Neural progenitor cell (in vitro differentiated cells): ENCODE data around the gene CCDC3. TPM values are rescaled to one million over a fixed set of nuclear protein-coding genes. Genes with fewer than 3 reads are reported as not detected.

Source experiments
- DNase-seq: peaks from one replicate; pipeline ENCODE4 v3.0.0-alpha.2; 2016; ENCODE audit warnings: low spot score
- H2AFZ ChIP-seq: fragments of 200-600 bp; sonication (generic); replicated peaks from 2 replicates; pipeline ENCODE4 v1.6.1; 2016; ENCODE audit warnings: antibody characterized with exemption
- H3F3A ChIP-seq: fragments of 200-600 bp; sonication (generic); 2 replicates; pipeline ENCODE4 v1.6.1; 2016; ENCODE audit warnings: antibody characterized with exemption, low read depth
- H3K27ac ChIP-seq: fragments of 200-600 bp; sonication (generic); 2 replicates; pipeline ENCODE4 v1.5.1; 2016; ENCODE audit warnings: mild to moderate bottlenecking
- H3K27me3 ChIP-seq: fragments of 200-600 bp; sonication (generic); 2 replicates; pipeline ENCODE4 v1.6.1; 2016; ENCODE audit warnings: mild to moderate bottlenecking, moderate library complexity
- H3K36me3 ChIP-seq: fragments of 200-600 bp; sonication (generic); 2 replicates; pipeline ENCODE4 v1.5.1; 2016
- H3K4me1 ChIP-seq: fragments of 200-600 bp; sonication (generic); 2 replicates; pipeline ENCODE4 v1.6.1; 2016; ENCODE audit warnings: mixed run types
- H3K4me2 ChIP-seq: fragments of 200-600 bp; sonication (generic); 2 replicates; pipeline ENCODE4 v1.6.1; 2016
- H3K4me3 ChIP-seq: fragments of 200-600 bp; sonication (generic); 2 replicates; pipeline ENCODE4 v1.5.1; 2016
- H3K79me2 ChIP-seq: fragments of 200-600 bp; sonication (generic); 2 replicates; pipeline ENCODE4 v1.6.1; 2016; ENCODE audit warnings: low read depth
- H3K9ac ChIP-seq: fragments of 200-600 bp; sonication (generic); 2 replicates; pipeline ENCODE4 v1.6.1; 2016
- H3K9me3 ChIP-seq: fragments of 200-600 bp; sonication (generic); 2 replicates; pipeline ENCODE4 v1.5.1; 2016; ENCODE audit warnings: low read depth
- H4K20me1 ChIP-seq: fragments of 200-600 bp; sonication (generic); 2 replicates; pipeline ENCODE4 v1.6.1; 2016; ENCODE audit warnings: low read depth
- H3K27ac Mint-ChIP-seq: 3 replicates; pipeline ENCODE4 v1.8.0; 2021; ENCODE audit warnings: mixed read lengths
- H3K27me3 Mint-ChIP-seq: 2 replicates; pipeline ENCODE4 v1.8.0; 2022; ENCODE audit warnings: low read depth, mild to moderate bottlenecking, inconsistent platforms, moderate library complexity, mixed read lengths; ENCODE audit not compliant: insufficient read depth
- H3K36me3 Mint-ChIP-seq: 3 replicates; pipeline ENCODE4 v1.8.0; 2021; ENCODE audit warnings: mixed read lengths
- H3K4me1 Mint-ChIP-seq: 3 replicates; pipeline ENCODE4 v1.8.0; 2021; ENCODE audit warnings: mixed read lengths
- H3K4me3 Mint-ChIP-seq: 3 replicates; pipeline ENCODE4 v1.8.0; 2021; ENCODE audit warnings: mild to moderate bottlenecking, moderate library complexity, mixed read lengths
- H3K9me3 Mint-ChIP-seq: 3 replicates; pipeline ENCODE4 v1.8.0; 2020; ENCODE audit warnings: mixed read lengths
- EZH2 ChIP-seq: fragments of 200-600 bp; sonication (generic); IDR thresholded peaks from 2 replicates; pipeline ENCODE4 v1.6.1; 2017; ENCODE audit warnings: antibody characterized with exemption, mild to moderate bottlenecking, moderate library complexity
- EZH2phosphoT487 ChIP-seq: fragments of 200-600 bp; sonication (generic); IDR thresholded peaks from 2 replicates; pipeline ENCODE4 v1.6.1; 2017; ENCODE audit warnings: antibody characterized with exemption
- total RNA-seq: library from RNA; depleted of rRNA; stranded (reverse); fragments of >200 nt; gene quantifications from 2 replicates; pipeline ENCODE4 v1.2.3, GENCODE V29; 2015; ENCODE audit warnings: low replicate concordance
- TF ChIP-seq, protein P1 (sequence below): fragments of 200-600 bp; sonication (generic); IDR thresholded peaks from 2 replicates; pipeline ENCODE4 v1.5.1; 2017; ENCODE audit warnings: antibody characterized with exemption, mild to moderate bottlenecking

Gene CCDC3
- total RNA-seq, 1 donor from 2014 or later, result not detected

DNA sequence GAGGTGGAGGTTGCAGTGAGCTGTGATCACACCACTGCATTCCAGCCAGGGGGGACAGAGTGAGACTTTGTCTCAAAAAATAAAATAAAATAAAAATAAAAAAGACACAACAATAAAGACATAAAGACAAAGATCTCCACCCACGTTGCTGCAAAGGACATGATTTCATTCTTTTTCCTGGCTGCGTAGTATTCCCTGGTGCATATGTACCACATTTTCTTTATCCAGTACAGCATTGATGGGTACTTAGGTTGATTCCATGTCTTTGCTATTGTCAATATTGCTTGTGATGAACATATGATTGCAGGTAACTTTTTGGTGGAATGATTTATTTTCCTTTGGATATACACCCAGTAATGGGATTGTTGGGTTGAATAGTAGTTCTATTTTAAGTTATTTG, 42.0 kb upstream of the CCDC3 start:
- H4K20me1 ChIP-seq, result no peaks in the 10 kb centered on the region
- no peak overlapping the region for H3K4me2 ChIP-seq
- DNase-seq, result no peak
- Mint-ChIP-seq H3K4me1 (peaks cover 6% of the 10 kb centered on the region), H3K4me3 (no peak overlapping the region), H3K36me3 (no peaks in the 10 kb centered on the region), H3K27ac (no peak overlapping the region), H3K9me3 (peaks cover 2% of the 10 kb centered on the region), H3K27me3 (peaks cover 2% of the 10 kb centered on the region)
- H3K4me3 ChIP-seq, result no peak overlapping the region
- H3K9me3 ChIP-seq, result no peaks in the 10 kb centered on the region
- TF ChIP-seq, protein P1, sequence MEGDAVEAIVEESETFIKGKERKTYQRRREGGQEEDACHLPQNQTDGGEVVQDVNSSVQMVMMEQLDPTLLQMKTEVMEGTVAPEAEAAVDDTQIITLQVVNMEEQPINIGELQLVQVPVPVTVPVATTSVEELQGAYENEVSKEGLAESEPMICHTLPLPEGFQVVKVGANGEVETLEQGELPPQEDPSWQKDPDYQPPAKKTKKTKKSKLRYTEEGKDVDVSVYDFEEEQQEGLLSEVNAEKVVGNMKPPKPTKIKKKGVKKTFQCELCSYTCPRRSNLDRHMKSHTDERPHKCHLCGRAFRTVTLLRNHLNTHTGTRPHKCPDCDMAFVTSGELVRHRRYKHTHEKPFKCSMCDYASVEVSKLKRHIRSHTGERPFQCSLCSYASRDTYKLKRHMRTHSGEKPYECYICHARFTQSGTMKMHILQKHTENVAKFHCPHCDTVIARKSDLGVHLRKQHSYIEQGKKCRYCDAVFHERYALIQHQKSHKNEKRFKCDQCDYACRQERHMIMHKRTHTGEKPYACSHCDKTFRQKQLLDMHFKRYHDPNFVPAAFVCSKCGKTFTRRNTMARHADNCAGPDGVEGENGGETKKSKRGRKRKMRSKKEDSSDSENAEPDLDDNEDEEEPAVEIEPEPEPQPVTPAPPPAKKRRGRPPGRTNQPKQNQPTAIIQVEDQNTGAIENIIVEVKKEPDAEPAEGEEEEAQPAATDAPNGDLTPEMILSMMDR, result no peak
- no peak for TF ChIP-seq EZH2
- H3K9ac ChIP-seq, result no peak overlapping the region
- H3K27ac ChIP-seq, result no peak overlapping the region
- no peak overlapping the region for H2AFZ ChIP-seq
- peaks cover 7% of the 10 kb centered on the region for H3F3A ChIP-seq
- peaks cover 9% of the 10 kb centered on the region for H3K4me1 ChIP-seq
- no peaks in the 10 kb centered on the region for H3K27me3 ChIP-seq
- H3K36me3 ChIP-seq, result no peaks in the 10 kb centered on the region
- no peaks in the 10 kb centered on the region for H3K79me2 ChIP-seq

DNA sequence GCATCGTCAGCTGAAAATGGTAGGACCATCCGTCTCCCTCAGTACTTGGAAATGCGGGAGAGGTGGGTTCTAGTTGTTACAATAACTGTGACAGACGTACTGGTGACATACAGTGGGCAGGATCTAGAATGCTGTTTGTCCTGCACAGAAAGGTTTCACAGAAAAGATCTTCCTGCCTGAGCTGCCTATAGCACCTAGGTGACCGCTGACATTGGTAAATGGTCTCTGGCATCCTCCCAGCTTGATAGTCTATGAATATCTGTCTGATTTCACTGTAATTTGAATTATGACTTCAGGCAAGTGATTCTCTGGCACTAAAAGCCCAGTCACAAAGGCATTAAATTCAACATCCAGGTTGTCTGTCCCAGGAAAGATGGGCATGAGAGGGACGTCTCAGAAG, 38.2 kb upstream of the CCDC3 start:
- H4K20me1 ChIP-seq, result no peaks in the 10 kb centered on the region
- H3K4me3 ChIP-seq, result no peak overlapping the region
- no peaks in the 10 kb centered on the region for H3K79me2 ChIP-seq
- no peak overlapping the region for H3K27ac ChIP-seq
- no peaks in the 10 kb centered on the region for H3K4me1 ChIP-seq
- peaks cover 2% of the 10 kb centered on the region for H3K9me3 Mint-ChIP-seq
- peaks cover 2% of the 10 kb centered on the region for H3K27me3 Mint-ChIP-seq
- H3K4me1 Mint-ChIP-seq, result no peaks in the 10 kb centered on the region
- H3F3A ChIP-seq, result no peaks in the 10 kb centered on the region
- no peak overlapping the region for H3K9ac ChIP-seq
- TF ChIP-seq EZH2, result no peak
- TF ChIP-seq, protein P1, result no peak
- TF ChIP-seq EZH2phosphoT487, result no peak
- no peak overlapping the region for H3K4me3 Mint-ChIP-seq
- H3K27me3 ChIP-seq, result no peaks in the 10 kb centered on the region
- no peaks in the 10 kb centered on the region for H3K36me3 ChIP-seq
- no peaks in the 10 kb centered on the region for H3K9me3 ChIP-seq
- no peaks in the 10 kb centered on the region for H3K36me3 Mint-ChIP-seq
- H2AFZ ChIP-seq, result no peak overlapping the region
- H3K4me2 ChIP-seq, result no peak overlapping the region
- DNase-seq, result no peak
- no peak overlapping the region for H3K27ac Mint-ChIP-seq

DNA sequence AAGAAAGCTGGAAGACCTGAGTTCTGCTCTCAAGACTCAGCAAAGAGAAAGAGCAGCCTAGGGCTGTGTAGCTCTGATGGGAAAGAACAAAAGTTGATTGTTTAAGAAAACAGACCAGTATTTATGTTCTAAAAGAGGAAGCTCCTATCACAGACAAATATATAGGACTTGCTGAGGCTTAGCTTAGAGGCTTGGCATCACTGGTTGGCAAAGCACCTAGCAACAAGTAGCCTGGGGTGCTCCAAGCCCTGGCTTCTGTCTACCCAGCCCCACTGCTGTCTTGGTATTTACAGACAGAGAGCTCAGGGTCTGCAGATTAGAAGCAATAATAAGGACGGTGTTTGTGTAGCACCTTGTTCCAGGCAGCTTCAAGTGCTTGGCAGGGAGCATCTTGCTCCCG, 36.9 kb upstream of the CCDC3 start:
- Mint-ChIP-seq H3K4me1 (no peaks in the 10 kb centered on the region), H3K27me3 (peaks cover 2% of the 10 kb centered on the region), H3K27ac (no peak overlapping the region), H3K4me3 (no peak overlapping the region), H3K9me3 (no peaks in the 10 kb centered on the region), H3K36me3 (no peaks in the 10 kb centered on the region)
- Histone ChIP-seq H3F3A (no peaks in the 10 kb centered on the region), H3K4me3 (no peak overlapping the region), H3K4me2 (no peak overlapping the region), H3K9me3 (no peaks in the 10 kb centered on the region), H3K79me2 (no peaks in the 10 kb centered on the region), H3K9ac (no peak overlapping the region), H3K4me1 (no peaks in the 10 kb centered on the region), H3K27ac (no peak overlapping the region), H3K36me3 (no peaks in the 10 kb centered on the region), H3K27me3 (no peaks in the 10 kb centered on the region), H4K20me1 (no peaks in the 10 kb centered on the region), H2AFZ (no peak overlapping the region)
- TF ChIP-seq, protein P1, result no peak
- TF ChIP-seq EZH2 (no peak), EZH2phosphoT487 (no peak)
- no peak for DNase-seq

DNA sequence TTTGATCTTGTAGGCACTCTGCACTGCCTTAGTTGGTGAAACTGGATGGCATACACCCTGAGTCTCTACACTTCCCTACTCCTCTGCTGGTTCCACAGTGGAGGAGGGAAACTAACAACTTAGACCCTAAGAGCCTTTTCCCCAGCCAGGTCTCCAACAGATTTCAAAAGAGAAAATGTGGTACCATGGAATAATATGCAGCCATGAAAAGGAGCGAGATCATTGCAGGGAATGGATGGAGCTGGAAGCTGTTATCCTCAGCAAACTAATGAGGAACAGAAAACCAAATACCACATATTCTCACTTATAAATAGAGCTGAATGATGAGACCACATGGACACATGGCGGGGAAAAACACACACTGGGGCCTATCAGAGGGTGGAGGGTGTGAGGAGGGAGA, 36.3 kb upstream of the CCDC3 start:
- Mint-ChIP-seq H3K4me1 (no peaks in the 10 kb centered on the region), H3K9me3 (no peaks in the 10 kb centered on the region), H3K27me3 (peaks cover 2% of the 10 kb centered on the region), H3K4me3 (no peak overlapping the region), H3K27ac (no peak overlapping the region), H3K36me3 (no peaks in the 10 kb centered on the region)
- Histone ChIP-seq H4K20me1 (no peaks in the 10 kb centered on the region), H3K9me3 (no peaks in the 10 kb centered on the region), H3K79me2 (no peaks in the 10 kb centered on the region), H3K36me3 (no peaks in the 10 kb centered on the region), H2AFZ (no peak overlapping the region), H3K4me2 (no peak overlapping the region), H3K4me1 (no peaks in the 10 kb centered on the region), H3F3A (no peaks in the 10 kb centered on the region), H3K4me3 (no peak overlapping the region), H3K9ac (no peak overlapping the region), H3K27ac (no peak overlapping the region), H3K27me3 (no peaks in the 10 kb centered on the region)
- TF ChIP-seq, protein P1, result no peak
- TF ChIP-seq EZH2phosphoT487 (no peak), EZH2 (no peak)
- no peak for DNase-seq
